Loucy (cell line): ENCODE measurements around the gene KAT6B.

ENCODE experiments used
- H2AFZ ChIP-seq: fragments of 200-600 bp; sonication (generic); 2 replicates; pipeline ENCODE4 v1.6.0; 2016; ENCODE audit warnings: antibody characterized with exemption, mild to moderate bottlenecking, low read length, moderate library complexity
- H3F3A ChIP-seq: fragments of 200-600 bp; 2 replicates; pipeline ENCODE4 v1.6.0; 2016; ENCODE audit warnings: antibody characterized with exemption, low read depth, mild to moderate bottlenecking
- H3K27me3 ChIP-seq: fragments of 200-600 bp; sonication (generic); 2 replicates; pipeline ENCODE4 v1.6.1; 2014; ENCODE audit warnings: low read length, mild to moderate bottlenecking; ENCODE audit not compliant: insufficient read depth, poor library complexity, severe bottlenecking
- H3K36me3 ChIP-seq: fragments of 200-600 bp; sonication (generic); 2 replicates; pipeline ENCODE4 v1.6.1; 2016; ENCODE audit warnings: low read length; ENCODE audit not compliant: insufficient read depth
- H3K4me1 ChIP-seq: fragments of 200-600 bp; sonication (generic); 2 replicates; pipeline ENCODE4 v1.5.1; 2014; ENCODE audit warnings: low read length, mild to moderate bottlenecking; ENCODE audit not compliant: insufficient read depth, poor library complexity, severe bottlenecking
- H3K4me2 ChIP-seq: fragments of 200-600 bp; sonication (generic); 2 replicates; pipeline ENCODE4 v1.6.0; 2014; ENCODE audit warnings: antibody characterized with exemption, low read length, low read depth, mild to moderate bottlenecking; ENCODE audit not compliant: poor library complexity, severe bottlenecking
- H3K4me3 ChIP-seq: fragments of 200-600 bp; sonication (generic); 2 replicates; pipeline ENCODE4 v1.5.1; 2014; ENCODE audit warnings: low read length, mild to moderate bottlenecking, mixed read lengths; ENCODE audit not compliant: poor library complexity, severe bottlenecking
- H3K79me2 ChIP-seq: fragments of 200-600 bp; sonication (generic); 2 replicates; pipeline ENCODE4 v1.6.1; 2014; ENCODE audit warnings: low read length; ENCODE audit not compliant: insufficient read depth
- H3K9ac ChIP-seq: fragments of 200-600 bp; sonication (generic); 2 replicates; pipeline ENCODE4 v1.6.0; 2014; ENCODE audit warnings: mild to moderate bottlenecking, low read depth, low read length, moderate library complexity; ENCODE audit not compliant: poor library complexity, severe bottlenecking
- H3K9me2 ChIP-seq: fragments of 200-600 bp; sonication (generic); replicated peaks from 2 replicates; pipeline ENCODE4 v1.6.1; 2016; ENCODE audit warnings: low read depth, low read length, mixed read lengths
- H3K9me3 ChIP-seq: fragments of 200-600 bp; sonication (generic); 2 replicates; pipeline ENCODE4 v1.6.1; 2014; ENCODE audit warnings: mild to moderate bottlenecking, antibody characterized with exemption, low read length, low read depth; ENCODE audit not compliant: insufficient read depth
- H4K20me1 ChIP-seq: fragments of 200-600 bp; sonication (generic); 2 replicates; pipeline ENCODE4 v1.6.0; 2014; ENCODE audit warnings: antibody characterized with exemption, low read length, mild to moderate bottlenecking; ENCODE audit not compliant: insufficient read depth, poor library complexity, severe bottlenecking
- CTCF ChIP-seq: fragments of 200-600 bp; sonication (generic); conservative IDR thresholded peaks from 2 replicates; pipeline ENCODE4 v1.5.1; 2014; ENCODE audit warnings: mild to moderate bottlenecking, antibody characterized with exemption, low read length
- EZH2phosphoT487 ChIP-seq: fragments of 200-600 bp; IDR thresholded peaks from 2 replicates; pipeline ENCODE4 v1.6.1; 2018; ENCODE audit warnings: antibody characterized with exemption, mild to moderate bottlenecking, moderate library complexity, borderline replicate concordance

KAT6B gene

GRCh38 chr10:75008952-75009351, 182.6 kb downstream of the KAT6B start:
- H3K9me2 ChIP-seq: no peaks in the 10 kb centered on the region
- H3K79me2 ChIP-seq: peaks cover 6% of the 10 kb centered on the region
- H3K36me3 ChIP-seq: peaks cover 33% of the 10 kb centered on the region; the same call in 1 of the 2 replicates
- no peaks in the 10 kb centered on the region for H4K20me1 ChIP-seq
- H3K4me1 ChIP-seq: peaks cover 33% of the 10 kb centered on the region
- peak overlapping the region; percentile 13 for H3K9ac ChIP-seq
- H3K27me3 ChIP-seq: no peaks in the 10 kb centered on the region
- TF ChIP-seq EZH2phosphoT487: no peak
- no peak for TF ChIP-seq CTCF
- peak overlapping the region; percentile 29 for H3K4me2 ChIP-seq
- H3K9me3 ChIP-seq: no peaks in the 10 kb centered on the region
- H2AFZ ChIP-seq: no peak overlapping the region
- no peak overlapping the region for H3K4me3 ChIP-seq
- no peaks in the 10 kb centered on the region for H3F3A ChIP-seq

- H3K9ac ChIP-seq: peak overlapping the region; percentile 13
- H3K4me3 ChIP-seq: no peak overlapping the region
- no peaks in the 10 kb centered on the region for H3F3A ChIP-seq
- H3K4me1 ChIP-seq: peaks cover 36% of the 10 kb centered on the region
- H3K9me3 ChIP-seq: no peaks in the 10 kb centered on the region
- peaks cover 29% of the 10 kb centered on the region; the same call in 1 of the 2 replicates for H3K36me3 ChIP-seq
- H3K9me2 ChIP-seq: no peaks in the 10 kb centered on the region
- no peak overlapping the region for H2AFZ ChIP-seq
- no peak for TF ChIP-seq CTCF
- H3K79me2 ChIP-seq: peaks cover 6% of the 10 kb centered on the region
- no peaks in the 10 kb centered on the region for H4K20me1 ChIP-seq
- H3K27me3 ChIP-seq: no peaks in the 10 kb centered on the region
- H3K4me2 ChIP-seq: peak overlapping the region; percentile 29
Measured at GRCh38 chr10:75009426-75009825, 183.0 kb downstream of the KAT6B start.

GRCh38 chr10:75010373-75010772, 184.0 kb downstream of the KAT6B start:
- H4K20me1 ChIP-seq: no peaks in the 10 kb centered on the region
- H3F3A ChIP-seq: no peaks in the 10 kb centered on the region
- no peak overlapping the region for H3K4me2 ChIP-seq
- H3K9me3 ChIP-seq: no peaks in the 10 kb centered on the region
- H3K9me2 ChIP-seq: no peaks in the 10 kb centered on the region
- TF ChIP-seq EZH2phosphoT487 (no peak), CTCF (no peak)
- H3K79me2 ChIP-seq: peaks cover 12% of the 10 kb centered on the region
- H2AFZ ChIP-seq: no peak overlapping the region
- H3K4me3 ChIP-seq: no peak overlapping the region
- H3K27me3 ChIP-seq: no peaks in the 10 kb centered on the region
- no peak overlapping the region for H3K9ac ChIP-seq
- peaks cover 31% of the 10 kb centered on the region; the same call in 1 of the 2 replicates for H3K36me3 ChIP-seq
- H3K4me1 ChIP-seq: peaks cover 45% of the 10 kb centered on the region
